Hematopoietic multipotent progenitor cell treated with erythropoietin and hydrocortisone succinate and interleukin-3 and kit ligand, for 8 days (in vitro differentiated cells): ENCODE measurements around the gene MAGEA3.
"Not testable (repeated sequence)": the region's sequence is repeated elsewhere in the genome, so short reads cannot be mapped to it uniquely, and the experiment has no call there.

Experiments
- DNase-seq: peaks from one replicate; pipeline ENCODE4 v3.0.0-alpha.2; 2015

Gene MAGEA3

DNA sequence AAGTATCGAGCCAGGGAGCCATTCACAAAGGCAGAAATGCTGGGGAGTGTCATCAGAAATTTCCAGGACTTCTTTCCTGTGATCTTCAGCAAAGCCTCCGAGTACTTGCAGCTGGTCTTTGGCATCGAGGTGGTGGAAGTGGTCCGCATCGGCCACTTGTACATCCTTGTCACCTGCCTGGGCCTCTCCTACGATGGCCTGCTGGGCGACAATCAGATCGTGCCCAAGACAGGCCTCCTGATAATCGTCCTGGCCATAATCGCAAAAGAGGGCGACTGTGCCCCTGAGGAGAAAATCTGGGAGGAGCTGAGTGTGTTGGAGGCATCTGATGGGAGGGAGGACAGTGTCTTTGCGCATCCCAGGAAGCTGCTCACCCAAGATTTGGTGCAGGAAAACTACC lies 37.9 kb downstream of the MAGEA3 start:
- DNase-seq: not testable (repeated sequence)

DNA sequence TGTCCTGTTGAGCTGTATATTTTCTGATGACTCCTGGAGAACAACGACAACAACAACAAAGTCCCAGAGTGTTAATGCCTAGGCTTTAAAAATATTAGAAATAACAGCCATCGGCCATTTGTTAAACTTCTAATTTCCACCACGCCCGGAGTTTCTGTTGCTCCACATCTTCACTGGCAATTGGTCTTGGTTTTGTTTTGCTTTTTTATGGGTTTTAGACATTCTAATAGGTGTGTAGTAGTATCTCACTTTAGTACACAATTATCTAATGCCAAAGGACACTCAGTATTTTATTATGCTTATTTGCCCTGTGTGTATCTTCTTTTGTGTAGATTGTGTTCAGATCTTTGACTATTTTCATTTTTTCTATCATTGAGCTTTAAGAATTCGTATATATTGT lies 40.0 kb downstream of the MAGEA3 start:
- no peak for DNase-seq
